ENCODE results near the gene SCN1B. TPM values are rescaled to one million over a fixed set of nuclear protein-coding genes. Genes with fewer than 3 reads are reported as not detected.
A peak's percentile ranks its signal among the peaks of the same experiment; 100 is the strongest.

Gene SCN1B
- total and polyA plus RNA-seq, 2 of the 13 experiments (the other 11 are each of a cell fraction or from before 2014, with no cell fraction given), result 2.7 to 20.1 TPM

DNA sequence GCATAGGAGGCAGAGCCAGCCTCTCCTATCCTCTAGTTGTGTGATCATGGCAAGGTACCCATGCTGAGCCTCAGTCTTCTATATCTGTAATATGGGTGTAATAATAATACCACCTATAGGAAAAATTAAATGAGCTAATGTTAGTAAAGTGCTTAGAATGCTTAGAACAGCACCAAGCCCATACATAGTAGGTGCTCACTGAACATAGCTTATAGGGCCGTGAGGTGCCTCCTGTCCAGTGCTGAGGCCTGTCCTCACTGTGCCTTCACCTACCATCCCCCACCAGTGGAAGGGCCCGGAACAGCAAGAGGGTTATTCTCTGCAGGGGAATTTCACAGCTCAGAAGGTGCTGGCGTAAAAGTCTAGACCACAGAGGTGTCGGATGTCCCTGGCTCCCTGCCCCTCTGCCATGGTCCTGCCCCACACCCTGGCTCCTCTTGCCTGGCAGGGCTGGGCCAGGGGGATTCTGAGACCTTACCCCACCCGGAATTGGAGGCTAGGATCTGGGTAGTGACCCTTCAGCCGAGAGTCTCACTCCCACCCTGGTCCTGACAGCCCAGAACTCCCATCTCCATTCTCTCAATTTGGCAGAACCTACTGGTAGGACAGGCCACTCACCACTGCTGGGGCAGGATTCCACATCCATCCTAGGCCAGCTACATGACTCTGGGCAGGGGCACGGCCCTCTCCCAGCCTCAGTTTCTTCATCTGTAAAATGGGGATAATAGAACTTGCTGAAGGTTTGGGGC is 2.2 kb upstream of the SCN1B start (continued):
- TF ChIP-seq ZC3H13 (CRISPR knock-in tag; IDR thresholded peaks at IDR 0.05) (peak; percentile 42; the same call in 1 of the 2 replicates), MZF1 (CRISPR knock-in tag; IDR thresholded peaks at IDR 0.05; ENCODE audit: borderline replicate concordance) (no peak), IRF1 (CRISPR knock-in tag; IDR thresholded peaks at IDR 0.05; ENCODE audit: low read depth) (no peak), CHD4 (IDR thresholded peaks at IDR 0.05; ENCODE audit: borderline replicate concordance, low read length) (peak; percentile 71; the same call in 1 of the 2 replicates), TBX2 (CRISPR knock-in tag; IDR thresholded peaks at IDR 0.05; ENCODE audit: borderline replicate concordance) (no peak), KDM1A (CRISPR knock-in tag; IDR thresholded peaks at IDR 0.05) (peak; percentile 39; the same call in 1 of the 2 replicates), NFIC (IDR thresholded peaks at IDR 0.05; ENCODE audit: low read length) (no peak), HOXD1 (CRISPR knock-in tag; IDR thresholded peaks at IDR 0.05) (no peak), GFI1 (CRISPR knock-in tag; IDR thresholded peaks at IDR 0.05; ENCODE audit: borderline replicate concordance) (no peak), POLR2A (IDR thresholded peaks at IDR 0.05; ENCODE audit: insufficient read depth in 1 of 2, low read depth in 2 of 2, low read length in 2 of 2) (peak in 1 of 2 experiments; percentile 19; a peak in 1 of 4 replicates), ZMAT3 (CRISPR knock-in tag; conservative IDR thresholded peaks at IDR 0.05) (no peak), ZMYM2 (CRISPR knock-in tag; IDR thresholded peaks at IDR 0.05) (peak; percentile 66), NR2F6 (IDR thresholded peaks at IDR 0.05) (no peak), NR2F6 (CRISPR knock-in tag; IDR thresholded peaks at IDR 0.05) (no peak), YY1 (IDR thresholded peaks at IDR 0.05; ENCODE audit: insufficient read depth, insufficient replicate concordance, low read depth, low read length) (no peak), ZNF891 (CRISPR knock-in tag; IDR thresholded peaks at IDR 0.05) (no peak), SOX13 (IDR thresholded peaks at IDR 0.05) (no peak), SOX13 (CRISPR knock-in tag; conservative IDR thresholded peaks at IDR 0.05 in 1 of 2, IDR thresholded peaks at IDR 0.05 in 1 of 2) (no peak), ATF7 (IDR thresholded peaks at IDR 0.05) (no peak), ATF7 (CRISPR knock-in tag; IDR thresholded peaks at IDR 0.05) (no peak), POLR2G (IDR thresholded peaks at IDR 0.05; ENCODE audit: low read depth, low read length) (0 out of 2 replicates have a peak, but pooled peaks have one; percentile 24), IRX3 (CRISPR knock-in tag; IDR thresholded peaks at IDR 0.05; ENCODE audit: borderline replicate concordance, low read depth) (no peak), ZNF703 (CRISPR knock-in tag; IDR thresholded peaks at IDR 0.05; ENCODE audit: borderline replicate concordance) (no peak), PTBP1 (IDR thresholded peaks at IDR 0.05; ENCODE audit: low read depth, low read length, poor library complexity, severe bottlenecking) (no peak), FLYWCH1 (CRISPR knock-in tag; IDR thresholded peaks at IDR 0.05) (no peak), PAWR (CRISPR knock-in tag; IDR thresholded peaks at IDR 0.05; ENCODE audit: borderline replicate concordance) (no peak), STAG1 (CRISPR knock-in tag; IDR thresholded peaks at IDR 0.05) (no peak)
- TF ChIP-seq, protein P1, sequence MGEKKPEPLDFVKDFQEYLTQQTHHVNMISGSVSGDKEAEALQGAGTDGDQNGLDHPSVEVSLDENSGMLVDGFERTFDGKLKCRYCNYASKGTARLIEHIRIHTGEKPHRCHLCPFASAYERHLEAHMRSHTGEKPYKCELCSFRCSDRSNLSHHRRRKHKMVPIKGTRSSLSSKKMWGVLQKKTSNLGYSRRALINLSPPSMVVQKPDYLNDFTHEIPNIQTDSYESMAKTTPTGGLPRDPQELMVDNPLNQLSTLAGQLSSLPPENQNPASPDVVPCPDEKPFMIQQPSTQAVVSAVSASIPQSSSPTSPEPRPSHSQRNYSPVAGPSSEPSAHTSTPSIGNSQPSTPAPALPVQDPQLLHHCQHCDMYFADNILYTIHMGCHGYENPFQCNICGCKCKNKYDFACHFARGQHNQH (CRISPR knock-in tag; IDR thresholded peaks at IDR 0.05), result no peak
- TF ChIP-seq, protein P2, sequence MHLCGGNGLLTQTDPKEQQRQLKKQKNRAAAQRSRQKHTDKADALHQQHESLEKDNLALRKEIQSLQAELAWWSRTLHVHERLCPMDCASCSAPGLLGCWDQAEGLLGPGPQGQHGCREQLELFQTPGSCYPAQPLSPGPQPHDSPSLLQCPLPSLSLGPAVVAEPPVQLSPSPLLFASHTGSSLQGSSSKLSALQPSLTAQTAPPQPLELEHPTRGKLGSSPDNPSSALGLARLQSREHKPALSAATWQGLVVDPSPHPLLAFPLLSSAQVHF (CRISPR knock-in tag; IDR thresholded peaks at IDR 0.05), result no peak
